PC-3 (cell line): ENCODE measurements around the gene MED7.

Experiments used
- CTCF ChIP-seq: fragments of 300-600 bp; sonication (generic); conservative IDR thresholded peaks from 2 replicates; pipeline ENCODE4 v1.5.1; 2017; ENCODE audit warnings: antibody characterized with exemption, low read depth, mild to moderate bottlenecking, low read length
- EZH2 ChIP-seq: fragments of 300-600 bp; sonication (generic); IDR thresholded peaks from one replicate; pipeline ENCODE4 v1.6.1; 2017; ENCODE audit warnings: antibody characterized with exemption, mild to moderate bottlenecking, low read length; ENCODE audit not compliant: unreplicated experiment
- EZH2phosphoT487 ChIP-seq: fragments of 300-600 bp; sonication (generic); IDR thresholded peaks from 2 replicates; pipeline ENCODE4 v1.6.1; 2018; ENCODE audit warnings: mild to moderate bottlenecking, antibody characterized with exemption, low read length, borderline replicate concordance

GRCh38 chr5:157155297-157155696 is 12.6 kb upstream of the MED7 start:
- TF ChIP-seq EZH2phosphoT487 (no peak), CTCF (no peak), EZH2 (no peak)
